Measurements from ENCODE around the gene UBE4B.
A peak's percentile ranks its signal among the peaks of the same experiment; 100 is the strongest.
"Not testable (repeated sequence)": the region's sequence is repeated elsewhere in the genome, so short reads cannot be mapped to it uniquely, and the experiment has no call there.

Gene UBE4B

DNA sequence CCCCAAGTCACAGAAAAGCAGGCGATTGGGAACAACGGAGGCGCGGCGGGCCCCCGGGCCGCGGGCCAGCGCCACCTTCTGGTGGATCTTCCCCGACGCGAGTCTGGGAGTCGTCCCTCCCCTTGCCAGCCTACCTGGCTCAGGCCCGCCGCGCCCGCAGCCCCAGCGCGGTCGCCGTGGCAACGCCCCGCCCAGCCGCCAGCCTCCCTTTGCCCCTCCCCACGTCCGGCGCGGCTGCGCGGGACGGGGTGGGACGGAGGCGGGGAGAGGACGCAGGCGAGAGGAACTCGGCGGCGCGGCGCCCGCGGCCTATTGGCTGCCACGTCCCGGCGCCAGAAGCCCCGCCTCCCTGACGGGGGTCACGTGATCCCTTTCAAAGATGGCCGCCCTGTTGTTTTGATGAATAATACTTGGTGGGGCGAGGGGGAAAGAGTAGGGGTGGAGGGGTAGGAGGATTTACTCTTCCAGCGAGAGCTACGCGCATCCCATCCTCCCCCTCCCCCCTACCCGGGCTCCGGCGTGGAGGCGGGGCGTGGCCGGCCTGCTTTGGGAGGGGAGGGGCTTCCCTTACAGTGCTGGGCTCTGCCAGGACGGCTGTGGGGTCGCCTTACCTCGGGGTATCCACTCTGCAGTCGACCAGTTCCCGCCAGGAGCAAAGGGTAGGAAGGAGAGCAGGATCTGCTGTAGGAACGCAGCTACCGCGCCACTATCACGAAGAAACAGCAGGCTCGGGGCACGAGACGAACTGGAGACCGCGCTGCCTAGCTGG lies at the start of gene UBE4B:
UBE4B (plus strand) TSS at position 369 of the 769 bp plus-strand sequence. CDS start 713 bp downstream, outside the sequence.
- DNase-seq = peak; percentile 96

DNA sequence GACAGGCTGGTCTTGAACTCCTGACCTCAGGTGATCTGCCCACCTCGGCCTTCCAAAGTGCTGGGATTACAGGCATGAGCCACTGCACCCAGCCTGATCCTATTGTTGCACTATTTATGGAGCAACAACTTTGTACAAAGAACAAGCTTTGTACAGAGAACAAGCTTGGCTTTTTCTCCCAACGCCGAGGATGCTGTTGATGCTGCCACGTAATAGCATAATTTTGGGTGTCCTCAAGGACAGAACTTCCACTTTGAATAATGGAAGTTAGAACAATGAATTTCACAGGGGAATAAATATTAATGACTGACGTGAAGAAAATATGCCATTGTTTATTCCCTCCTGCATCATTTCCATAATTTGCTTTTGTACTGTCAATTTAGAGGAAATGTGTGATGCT lies 48.5 kb upstream of the UBE4B start:
- no peak for DNase-seq

DNA sequence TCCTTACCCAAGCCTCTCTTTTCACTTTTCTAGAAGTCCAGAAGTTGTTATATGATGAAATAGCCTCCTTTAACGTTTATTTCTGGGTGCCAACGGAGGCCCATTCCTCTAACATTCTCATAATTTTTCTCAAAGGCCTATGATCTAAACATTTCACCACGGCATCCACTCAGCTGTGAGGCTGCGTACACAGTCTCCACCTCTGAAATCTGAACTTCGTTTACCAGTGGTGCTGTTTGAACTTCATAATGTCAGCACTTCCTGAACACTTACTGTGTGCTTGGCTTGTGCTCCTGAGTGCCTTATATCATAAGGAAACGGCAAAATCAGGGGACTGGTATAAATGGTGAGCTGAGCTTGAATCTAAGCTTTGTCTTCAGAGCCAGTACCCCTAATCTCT lies 47.8 kb upstream of the UBE4B start:
- no peak for DNase-seq

DNA sequence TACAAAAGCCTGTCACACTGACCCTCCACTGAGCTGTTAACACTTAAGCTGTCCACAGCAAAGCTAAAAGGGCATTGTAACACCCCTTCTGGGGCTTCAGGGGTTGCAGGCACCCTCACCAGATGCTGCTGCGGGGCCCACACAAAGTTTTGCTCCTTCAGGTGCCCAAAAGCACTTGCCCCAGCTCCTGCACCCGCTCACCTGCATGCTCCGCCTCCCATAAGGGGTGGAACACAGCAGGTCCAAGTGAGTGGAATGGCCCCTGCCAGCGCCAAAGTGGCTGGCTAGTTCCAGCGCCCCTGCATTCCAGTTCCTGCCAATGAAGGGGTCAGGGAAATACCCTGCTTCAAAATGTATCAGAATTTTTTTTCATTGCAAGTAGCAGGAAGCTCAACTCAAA lies 43.0 kb upstream of the UBE4B start:
- no peak for DNase-seq

DNA sequence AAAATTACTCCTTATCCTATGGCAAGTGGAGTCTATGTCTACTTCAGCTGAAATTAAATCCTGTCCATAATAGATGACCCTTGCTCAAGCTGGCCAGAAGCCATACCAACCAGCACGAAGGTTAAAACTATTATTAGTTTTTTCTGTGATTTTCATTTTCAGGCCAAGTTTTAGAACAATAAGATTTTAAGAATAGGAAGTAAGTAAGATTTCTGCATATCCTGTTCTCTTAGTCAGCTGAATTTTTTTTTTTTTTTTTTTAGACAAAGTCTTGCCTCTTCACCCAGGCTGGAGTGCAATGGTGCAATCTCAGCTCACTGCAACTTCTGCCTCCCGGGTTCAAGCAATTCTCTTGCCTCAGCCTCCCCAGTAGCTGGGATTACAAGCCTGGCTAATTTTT lies 41.8 kb upstream of the UBE4B start:
- DNase-seq = no peak

DNA sequence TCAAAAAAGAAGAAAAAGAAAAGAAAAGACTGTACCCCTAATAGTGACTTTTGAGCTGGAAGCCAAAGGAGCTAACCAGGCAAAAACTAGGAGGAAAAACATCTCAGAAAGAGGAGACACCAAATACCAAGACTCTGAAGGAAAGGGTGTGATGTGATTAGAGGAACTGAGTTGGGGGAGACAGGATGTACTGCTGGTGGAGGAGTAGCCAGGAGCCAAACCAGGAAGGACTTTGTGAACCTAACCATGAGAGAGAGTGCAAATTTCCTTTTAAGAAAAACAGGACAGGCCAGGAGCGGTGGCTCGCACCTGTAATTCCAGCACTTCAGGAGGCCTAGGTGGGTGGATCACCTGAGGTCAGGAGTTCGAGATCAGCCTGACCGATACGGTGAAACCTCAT lies 39.8 kb upstream of the UBE4B start:
- DNase-seq = no peak

DNA sequence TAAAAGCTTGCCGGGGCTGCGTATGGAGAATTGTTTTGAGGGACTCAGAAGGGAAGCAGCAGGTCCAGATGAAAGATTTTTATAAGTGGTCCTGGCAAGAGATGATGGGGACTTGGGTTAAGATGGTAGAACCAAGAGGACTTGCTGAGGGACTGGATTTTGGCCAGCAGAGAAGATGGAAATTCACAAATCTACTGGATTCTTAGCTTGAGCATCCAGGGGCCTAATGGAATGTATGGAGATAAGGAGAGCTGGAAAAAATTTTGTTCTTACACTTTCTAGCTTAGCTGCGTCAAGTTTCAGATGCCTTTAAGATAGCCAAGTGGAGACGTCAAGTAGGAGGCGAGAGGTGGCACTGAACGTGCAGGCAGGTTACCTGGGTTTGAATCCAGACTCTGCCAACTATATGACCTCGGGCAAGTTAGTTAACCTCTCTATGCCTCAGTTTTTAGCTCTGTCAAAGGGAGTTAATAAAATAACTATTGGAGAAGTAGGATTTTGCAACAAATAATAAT lies 39.1 kb upstream of the UBE4B start:
- no peak for DNase-seq

DNA sequence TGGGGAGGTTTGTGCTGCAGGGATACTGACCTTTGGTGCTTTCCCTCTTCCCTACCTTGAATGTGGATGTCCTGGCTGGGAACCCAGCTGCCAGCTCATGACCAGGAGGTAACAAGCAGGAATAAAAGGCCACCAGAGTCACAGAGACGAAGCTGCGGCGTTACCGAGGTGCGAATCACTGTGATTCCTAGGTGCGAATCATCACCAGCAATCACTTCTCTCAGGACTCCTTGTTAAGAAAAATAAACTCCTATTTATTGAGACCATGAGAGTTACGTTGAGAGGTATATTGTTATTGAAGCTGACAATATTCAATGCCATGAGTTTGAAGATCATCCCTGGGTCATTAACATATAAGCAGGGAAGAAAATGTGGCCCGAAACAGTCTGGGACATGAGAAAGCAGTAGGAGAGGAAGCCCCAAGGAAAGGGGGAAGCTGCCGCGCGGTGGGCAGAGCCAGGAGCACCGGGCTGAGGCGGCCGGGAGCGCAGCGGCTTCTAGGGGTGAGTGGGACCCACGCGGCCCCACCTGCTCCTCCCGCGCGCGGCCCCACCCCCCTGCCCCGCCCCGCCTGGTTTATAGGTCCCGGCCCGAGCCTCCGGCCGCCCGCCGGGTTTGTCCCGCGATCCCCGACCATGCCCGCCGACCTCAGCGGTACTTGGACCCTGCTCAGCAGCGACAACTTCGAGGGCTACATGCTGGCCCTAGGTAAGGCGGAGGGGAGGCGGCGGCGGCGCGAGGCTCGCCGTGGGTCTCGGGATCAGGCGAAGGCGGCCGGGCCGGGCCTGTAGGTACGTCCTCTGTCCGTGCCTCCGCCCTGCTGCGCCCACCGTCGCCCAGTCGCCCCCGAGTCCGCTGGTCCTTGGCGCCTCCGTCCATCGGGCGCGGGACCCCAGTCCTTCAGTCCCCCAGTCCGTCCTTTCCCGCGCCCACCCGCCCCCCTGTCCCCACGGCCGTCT lies 35.9 kb upstream of the UBE4B start, which contains the start of gene RBP7:
RBP7 (plus strand) TSS at position 605 of the 959 bp plus-strand sequence; CDS start at position 636, 31 bp downstream.
- peak; percentile 6 for DNase-seq

DNA sequence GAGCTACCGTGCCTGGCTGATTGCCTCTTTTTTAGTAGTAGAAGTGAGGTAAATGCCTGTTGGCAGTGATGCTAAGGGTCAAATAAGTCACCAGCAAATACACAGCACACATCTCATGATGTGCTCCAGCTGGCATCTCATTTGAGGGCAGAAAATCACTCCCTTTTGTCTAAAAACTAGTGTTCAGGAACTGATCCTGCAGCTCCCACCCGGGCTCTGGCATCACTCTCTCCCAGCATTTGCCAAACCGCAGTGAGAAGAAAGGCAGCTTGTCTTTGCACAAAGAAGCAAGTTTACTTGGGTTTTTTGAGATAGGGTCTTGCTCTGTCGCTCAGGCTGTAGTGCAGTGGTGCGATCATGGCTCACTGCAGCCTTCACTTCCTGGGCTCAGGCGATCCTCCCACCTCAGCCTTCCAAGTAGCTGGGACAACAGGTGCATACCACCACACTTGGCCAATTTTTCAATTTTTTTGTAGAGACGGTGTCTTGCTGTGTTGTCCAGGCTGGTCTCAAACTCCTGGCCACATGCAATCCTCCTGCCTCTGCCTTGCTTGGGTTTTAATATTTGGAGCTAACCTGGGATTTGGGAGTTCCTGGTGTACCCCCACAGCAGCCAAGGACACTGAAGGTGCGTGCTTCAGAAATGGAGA lies 31.6 kb upstream of the UBE4B start:
- DNase-seq = no peak

DNA sequence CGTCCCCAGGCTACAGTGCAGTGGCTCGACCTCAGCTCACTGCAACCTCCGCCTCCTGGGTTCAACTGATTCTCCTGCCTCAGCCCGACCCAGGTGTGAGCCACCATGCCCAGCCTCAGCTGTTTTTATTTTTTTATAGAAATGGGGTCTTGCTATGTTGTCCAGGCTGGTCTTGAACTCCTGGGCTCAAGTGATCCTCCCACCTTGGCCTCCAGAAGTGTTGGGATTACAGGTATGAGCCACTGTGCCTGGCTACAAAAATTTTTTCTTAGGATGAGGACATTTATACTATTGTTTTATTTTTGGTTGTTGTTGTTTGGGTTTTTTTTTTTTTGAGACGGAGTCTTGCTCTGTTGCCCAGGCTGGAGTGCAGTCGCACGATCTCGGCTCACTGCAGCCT lies 27.5 kb upstream of the UBE4B start:
- not testable (repeated sequence) for DNase-seq

DNA sequence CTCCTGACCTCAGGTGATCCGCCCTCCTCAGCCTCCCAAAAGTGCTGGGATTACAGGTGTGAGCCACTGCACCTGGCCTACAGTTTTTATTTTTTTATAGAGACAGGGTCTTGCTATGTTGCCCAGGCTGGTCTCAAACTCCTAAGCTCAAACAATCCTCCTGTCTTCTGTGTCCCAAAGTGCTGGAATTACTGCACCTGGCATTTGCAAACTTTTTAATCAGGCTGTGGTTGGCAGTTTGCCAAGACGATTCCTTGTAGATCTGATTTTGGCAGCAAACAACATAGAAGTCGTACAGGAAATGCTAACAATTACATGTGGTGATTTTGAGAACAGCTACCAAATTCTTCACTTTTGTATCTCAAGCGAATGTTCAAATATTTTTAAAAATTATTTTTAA lies 25.6 kb upstream of the UBE4B start:
- no peak for DNase-seq

DNA sequence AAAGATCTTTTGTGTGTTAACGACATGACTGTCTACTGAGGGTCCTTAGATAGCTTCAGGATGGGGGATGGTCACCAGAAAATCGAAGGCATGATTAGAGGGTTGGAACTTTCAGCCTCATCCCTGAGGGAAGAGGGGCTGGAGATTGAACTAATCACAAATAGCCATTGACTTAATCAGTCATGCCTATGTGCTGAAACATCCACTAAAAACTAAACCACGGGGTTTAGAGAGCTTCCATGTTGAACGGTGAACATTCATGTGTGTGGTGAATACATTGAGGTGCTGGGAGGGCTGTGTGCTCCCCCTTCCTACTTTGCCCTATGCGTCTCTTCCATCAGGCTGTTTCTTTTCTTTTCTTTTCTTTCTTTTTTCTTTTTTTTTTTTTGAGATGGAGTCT lies 18.7 kb upstream of the UBE4B start:
- DNase-seq = no peak

DNA sequence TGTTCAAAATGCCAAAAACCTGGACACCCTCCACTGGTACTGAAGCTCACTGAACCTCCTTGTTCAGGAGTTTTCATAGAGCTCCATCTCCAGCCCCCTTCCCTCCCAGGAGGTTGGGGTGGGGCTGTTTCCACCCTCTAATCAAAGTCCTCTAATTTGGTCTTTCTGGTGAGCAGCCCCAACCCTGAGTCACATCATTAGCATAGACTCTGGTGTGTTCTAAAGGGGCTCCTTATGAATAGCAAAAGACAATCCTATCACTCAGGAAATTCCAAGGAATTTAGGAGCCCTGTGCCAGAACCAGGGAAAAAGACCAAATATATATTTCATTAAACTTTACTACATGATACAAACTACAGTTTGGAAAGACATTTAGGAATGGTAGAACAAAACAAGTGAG lies 13.2 kb upstream of the UBE4B start:
- DNase-seq = no peak

DNA sequence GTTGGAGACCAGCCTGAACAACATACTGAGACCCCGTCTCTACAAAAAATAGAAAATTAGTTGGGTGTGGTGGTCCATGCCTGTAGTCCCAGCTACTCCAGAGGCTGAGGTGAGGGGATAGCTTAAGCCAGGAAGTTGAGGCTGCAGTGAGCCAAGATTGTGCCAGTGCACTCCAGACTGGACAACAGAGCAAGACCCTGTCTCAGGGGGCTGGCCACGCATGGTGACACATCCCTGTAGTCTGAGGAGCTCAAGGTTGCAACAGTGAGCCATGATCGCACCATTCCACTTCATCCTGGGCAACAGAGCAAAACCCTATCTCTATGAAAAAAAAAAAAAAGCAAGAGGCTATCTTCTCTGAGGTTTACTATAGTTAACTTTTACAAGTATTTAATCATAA lies 12.7 kb upstream of the UBE4B start:
- no peak for DNase-seq

DNA sequence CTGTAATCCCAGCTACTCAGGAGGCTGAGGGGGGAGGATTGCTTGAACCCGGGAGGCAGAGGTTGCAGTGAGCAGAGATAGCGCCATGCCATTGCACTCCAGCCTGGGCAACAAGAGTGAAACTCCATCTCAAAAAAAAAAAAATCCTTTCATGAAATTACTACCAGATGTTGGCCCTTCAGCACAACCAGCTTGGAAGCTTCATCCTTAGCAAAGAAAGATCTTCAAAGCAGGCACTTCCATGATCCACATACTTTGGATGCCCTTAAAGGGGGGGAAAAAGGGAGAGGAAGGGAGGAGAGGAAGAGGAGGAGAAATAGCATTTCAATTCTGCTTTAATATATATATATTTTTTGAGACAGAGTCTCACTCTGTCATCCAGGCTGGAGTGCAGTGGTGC lies 12.1 kb upstream of the UBE4B start:
- not testable (repeated sequence) for DNase-seq

DNA sequence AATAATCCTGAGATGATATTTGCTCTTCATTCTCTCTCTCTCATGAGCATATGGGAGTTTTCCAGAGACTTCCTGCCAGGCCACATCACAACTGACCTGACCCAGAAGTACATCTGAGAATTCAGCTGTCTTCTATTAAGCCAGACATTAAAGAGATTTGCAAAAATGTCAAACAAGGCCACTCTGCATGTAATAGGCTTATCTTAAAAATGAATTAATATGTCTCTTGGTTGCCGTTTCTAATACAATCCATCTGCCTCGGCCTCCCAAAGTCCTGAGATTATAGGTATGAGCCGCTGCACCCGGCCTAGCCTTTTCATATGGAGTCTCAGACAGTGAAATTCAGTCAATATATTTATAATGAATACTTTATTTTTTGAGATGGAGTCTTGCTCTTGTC lies 10.8 kb upstream of the UBE4B start:
- not testable (repeated sequence) for DNase-seq

DNA sequence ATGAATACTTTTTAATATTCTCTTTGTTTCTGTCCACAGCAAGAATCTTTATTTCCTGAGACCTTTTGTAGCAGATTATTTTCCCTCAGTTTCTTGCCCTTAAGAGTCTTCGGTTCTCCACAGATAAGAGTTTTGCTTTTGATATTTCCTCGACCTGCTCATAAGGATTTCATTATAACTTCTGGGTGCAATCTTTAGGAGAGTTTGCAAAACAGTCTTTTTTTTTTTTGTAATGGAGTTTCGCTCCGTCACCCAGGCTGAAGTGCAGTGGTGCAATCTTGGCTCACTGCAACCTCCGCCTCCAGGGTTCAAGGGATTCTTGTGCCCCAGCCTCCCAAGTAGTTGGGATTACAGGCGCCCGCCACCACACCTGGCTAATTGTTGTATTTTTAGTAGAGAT lies 10.1 kb upstream of the UBE4B start:
- DNase-seq = no peak

DNA sequence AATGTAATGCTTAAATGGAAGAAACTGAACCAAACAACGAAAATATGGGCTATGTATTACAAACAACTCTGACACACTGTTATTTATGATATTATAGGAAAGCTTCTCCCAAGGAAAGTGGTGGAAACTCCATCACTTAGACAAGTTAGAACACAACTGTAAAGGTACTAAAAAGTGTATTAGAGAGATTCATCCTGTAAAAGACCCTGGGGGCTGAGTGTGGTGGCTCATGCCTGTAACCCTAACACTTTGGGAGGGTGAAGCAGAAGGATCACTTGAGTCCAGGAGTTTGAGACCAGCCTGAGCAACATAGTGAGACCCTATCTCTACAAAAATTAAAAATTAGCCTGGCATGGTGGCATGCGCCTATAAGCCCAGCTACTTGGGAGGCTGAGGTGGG lies 7.4 kb upstream of the UBE4B start:
- no peak for DNase-seq

DNA sequence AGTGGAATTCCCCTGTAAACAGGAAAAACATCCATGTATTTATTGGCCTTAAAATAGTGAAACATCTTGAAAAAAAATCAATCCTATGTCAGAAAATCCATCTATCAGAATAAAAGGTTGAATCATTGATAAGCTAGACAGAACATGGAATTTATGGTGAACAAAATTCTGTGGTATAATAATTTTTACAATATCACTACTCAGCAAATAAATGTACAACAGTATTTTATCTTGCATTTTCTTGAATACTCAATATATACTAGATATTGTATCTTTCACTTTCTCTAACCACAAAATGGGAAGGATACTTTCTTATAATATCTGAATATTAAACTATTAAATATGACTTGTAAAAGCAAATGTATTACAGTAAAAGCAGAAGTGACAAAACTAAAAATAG lies 5.7 kb upstream of the UBE4B start:
- DNase-seq = no peak

DNA sequence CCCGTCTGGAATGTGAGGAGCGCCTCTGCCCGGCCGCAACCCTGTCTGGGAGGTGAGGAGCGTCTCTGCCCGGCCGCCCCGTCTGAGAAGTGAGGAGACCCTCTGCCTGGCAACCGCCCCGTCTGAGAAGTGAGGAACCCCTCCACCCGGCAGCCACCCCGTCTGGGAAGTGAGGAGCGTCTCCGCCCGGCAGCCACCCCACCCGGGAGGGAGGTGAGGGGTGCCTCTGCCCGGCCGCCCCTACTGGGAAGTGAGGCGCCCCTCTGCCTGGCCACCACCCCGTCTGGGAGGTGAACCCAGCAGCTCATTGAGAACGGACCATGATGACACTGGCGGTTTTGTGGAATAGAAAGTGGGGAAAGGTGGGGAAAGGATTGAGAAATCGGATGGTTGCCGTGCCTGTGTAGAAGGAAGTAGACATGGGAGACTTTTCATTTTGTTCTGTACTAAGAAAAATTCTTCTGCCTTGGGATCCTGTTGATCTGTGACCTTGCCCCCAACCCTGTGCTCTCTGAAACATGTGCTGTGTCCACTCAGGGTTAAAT lies 3.7 kb upstream of the UBE4B start:
- DNase-seq = not testable (repeated sequence)

DNA sequence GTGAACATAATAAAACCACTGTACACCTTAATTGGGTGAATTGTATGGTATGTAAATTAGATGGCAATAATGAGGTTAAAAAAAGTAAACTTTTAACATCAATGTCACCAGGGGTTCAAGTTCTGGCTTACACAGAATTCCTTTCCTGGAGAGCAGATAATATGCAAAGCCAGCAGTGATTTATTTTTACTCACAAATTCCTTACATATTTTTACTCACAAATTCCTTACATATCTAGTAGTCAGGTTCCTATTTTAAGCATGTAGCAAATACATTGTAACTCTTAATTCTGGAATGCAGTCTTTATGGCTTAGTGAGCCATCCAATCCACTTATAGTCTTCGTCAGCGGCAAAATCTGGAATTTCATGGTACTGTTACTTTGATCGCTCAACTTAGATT lies 1.3 kb upstream of the UBE4B start:
- no peak for DNase-seq

DNA sequence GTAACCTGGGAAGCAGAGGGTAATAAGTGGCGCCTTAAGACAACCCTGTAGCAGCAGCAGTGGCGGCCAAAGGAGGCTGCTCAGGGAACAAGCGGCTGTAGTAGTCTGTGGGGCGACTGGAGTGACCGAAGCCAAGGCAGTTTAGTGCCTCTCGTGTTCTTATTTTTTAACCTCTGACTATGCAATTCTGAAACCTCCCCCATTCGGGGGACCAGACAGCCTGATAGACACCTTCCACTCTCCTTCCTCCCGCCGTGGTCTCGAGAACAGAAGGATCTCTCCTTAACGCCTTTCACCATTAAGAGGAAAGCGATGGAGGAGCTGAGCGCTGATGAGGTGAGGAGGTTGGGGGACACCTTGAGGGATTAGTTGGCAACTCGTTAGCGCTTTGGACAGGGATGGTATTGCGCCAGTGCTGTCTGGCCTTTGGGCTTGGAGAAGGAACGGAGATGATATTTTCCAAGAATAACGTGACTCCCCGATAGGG lies 644 bp downstream of the UBE4B start:
- peak; percentile 27 for DNase-seq

DNA sequence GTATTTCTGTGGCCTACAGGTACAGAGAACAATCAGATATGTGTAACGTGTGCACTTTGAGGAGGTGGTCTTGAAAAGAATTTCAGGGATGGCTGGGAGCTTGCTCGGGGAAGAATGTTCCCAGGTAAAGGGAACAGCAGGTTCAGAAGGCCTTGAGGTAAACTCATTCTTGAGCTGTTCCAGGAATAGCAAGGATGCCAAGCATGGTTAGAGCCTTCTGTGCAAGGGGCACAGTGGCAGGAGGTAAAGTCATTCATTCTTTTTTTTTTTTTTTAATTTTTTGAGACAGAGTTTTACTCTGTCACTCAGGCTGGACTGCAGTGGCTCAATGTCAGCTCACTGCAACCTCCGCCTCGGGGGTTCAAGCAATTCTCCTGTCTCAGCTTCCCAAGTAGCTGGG lies 10.0 kb downstream of the UBE4B start:
- no peak for DNase-seq

Measured in stimulated activated naive CD4-positive, alpha-beta T cell treated with Interleukin-2 at 50 U/mL for 16 hours (primary cell).